RKO (cell line): ENCODE measurements around the gene GOLGA6L2.
"Not testable (repeated sequence)": the region's sequence is repeated elsewhere in the genome, so short reads cannot be mapped to it uniquely, and the experiment has no call there.

Experiments used
- DNase-seq: peaks from one replicate; pipeline ENCODE4 v3.0.0-alpha.2; 2016; ENCODE audit warnings: low spot score

Gene GOLGA6L2

DNA sequence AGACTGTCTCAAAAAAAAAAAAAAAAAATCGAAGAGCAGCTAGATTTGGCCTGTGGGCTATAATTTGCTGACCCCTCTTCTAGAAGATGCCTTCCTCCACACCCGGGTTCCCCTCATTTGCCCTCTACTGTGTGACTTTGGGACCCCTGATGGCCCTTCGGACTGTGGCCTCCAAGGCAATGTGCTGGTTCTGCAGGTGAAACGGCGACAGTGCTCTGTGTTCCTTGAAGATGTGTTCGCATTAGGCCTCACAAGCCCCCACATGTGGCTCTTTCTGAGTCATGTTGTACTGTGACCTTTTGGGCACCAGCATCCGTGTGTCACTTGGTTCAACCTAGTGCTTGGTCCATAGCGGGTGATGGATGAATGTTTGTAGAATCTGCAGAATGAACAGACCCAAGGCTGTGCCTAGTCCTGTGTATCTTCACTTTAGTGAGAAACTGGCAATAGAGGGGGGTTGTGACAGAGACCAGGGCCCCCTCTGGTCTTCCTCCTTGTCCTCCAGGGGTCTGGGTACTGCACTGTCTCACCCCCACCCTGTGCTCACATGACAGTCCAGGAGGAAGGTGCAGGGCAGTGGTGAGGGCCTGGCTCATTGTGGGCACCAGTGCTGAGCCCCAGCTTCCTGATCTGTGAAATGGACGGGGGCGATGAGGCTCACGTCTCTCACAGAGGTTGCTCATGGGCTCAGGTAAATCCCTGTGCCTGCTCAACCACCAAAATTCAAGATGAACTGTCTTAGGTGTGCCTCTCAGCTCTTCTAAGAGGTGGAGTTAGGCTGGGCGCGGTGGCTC lies 22.7 kb downstream of the GOLGA6L2 start:
- no peak for DNase-seq

DNA sequence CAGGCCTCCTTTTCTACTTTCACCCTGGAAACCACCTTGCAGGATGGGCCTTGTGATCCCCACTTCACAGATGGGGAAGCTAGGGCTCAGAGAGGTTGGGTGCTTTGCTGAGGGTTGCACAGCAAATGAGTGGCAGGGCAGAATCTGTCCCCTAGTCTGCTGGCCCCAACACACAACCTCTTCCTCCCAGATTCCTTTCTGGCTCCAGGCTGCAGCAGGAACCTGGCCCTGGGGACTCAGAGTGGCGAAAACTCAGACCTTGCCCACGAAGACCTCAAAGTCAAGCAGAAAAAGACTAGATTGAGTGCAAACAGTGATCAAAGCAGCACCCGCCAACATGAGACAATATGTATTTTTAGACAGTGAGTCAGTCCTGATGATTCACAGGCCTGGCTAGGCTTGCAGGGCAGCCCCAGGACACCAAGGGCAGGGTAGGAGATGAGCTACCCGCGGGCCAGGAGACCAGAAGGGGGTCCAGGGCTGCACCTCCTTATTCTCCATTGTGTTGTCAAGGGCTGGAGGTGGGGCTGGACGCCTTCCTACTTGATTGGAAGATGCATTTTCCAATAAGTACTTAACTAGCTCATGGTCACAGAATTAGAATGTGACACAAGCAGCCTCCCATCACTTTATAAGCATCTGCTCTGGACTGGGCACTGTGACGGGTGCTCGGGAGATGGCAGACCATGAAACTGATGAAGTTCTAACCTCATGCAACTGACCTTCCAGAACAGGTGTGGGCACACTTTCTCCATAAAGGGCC lies 23.9 kb downstream of the GOLGA6L2 start:
- peak; percentile 2 for DNase-seq

DNA sequence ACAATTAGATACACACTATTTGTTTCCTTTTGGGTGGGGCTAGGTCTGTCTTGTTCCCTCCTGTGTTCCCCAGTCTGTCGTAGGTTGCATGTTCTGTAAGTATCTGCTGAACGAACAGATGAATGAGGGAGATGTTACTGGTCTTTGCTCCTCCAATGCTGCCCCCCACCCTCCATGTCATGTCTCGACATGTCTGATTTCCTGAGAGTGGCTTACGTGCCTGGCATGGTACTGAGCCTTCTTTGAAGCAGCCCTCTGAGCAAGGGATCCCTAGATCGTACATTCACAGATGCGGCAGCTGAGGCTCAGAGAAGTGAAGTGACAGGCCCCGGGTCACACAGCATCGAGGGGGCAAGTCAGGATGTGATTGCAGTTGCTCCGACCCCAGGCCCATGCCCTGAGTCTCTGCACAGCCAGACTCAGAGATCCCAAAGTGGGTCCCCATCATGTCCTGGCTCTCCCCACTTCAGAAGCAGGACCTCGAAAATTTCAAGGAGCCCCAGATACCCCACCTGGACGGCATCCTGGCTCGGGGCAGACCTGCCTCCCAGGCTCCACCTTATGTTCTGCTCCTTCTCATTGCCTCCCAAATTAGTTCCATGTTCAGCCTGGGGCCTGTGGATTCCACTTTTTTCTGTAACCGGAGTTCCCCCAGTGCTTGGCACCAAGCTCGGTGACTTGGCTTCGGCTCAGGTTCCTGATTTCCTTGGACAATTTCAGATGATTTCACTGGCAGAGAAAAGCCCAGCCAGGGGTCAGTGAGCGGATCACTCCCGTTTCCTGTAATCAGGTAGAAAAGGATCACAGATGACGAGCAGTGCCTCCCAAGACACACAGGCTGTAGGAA lies 24.7 kb downstream of the GOLGA6L2 start:
- DNase-seq: peak; percentile 3

DNA sequence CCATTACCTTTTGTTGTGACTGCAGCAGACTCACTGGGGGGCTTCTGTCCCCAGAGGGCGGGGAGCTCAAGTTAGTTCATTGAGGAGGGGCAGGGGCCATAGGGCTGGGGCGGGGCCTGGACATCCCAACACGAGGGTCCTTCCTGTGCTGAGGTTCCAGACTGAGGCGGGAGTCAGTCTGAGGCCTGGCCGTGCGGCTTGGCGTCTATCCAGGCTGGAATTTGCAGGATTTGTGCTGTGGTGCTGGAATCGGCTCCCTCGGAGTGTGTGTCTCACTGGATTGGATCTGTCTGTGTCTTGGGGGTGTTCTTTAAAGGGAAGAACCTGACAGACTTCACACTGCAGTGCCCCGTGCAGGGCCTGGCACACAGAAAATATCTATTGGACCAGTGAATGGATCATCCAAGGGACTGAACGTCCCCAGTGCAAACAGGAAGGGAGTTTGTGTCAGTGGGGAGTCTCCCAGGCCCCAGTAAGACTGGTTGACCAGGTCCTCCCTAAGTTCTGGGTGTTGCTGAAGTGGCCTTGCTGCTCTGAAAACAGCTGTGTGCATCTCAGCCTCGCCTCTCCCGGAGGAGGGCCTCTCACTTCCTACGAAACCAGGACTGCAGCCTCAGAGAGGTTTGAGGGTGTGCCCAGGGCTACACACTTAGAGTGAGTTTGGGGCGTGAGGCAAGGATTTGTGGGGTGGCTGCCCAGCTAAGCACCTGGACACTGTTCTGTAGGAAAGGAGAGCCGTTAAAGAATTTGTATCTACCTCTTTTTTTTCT lies 26.1 kb downstream of the GOLGA6L2 start:
- DNase-seq: no peak

DNA sequence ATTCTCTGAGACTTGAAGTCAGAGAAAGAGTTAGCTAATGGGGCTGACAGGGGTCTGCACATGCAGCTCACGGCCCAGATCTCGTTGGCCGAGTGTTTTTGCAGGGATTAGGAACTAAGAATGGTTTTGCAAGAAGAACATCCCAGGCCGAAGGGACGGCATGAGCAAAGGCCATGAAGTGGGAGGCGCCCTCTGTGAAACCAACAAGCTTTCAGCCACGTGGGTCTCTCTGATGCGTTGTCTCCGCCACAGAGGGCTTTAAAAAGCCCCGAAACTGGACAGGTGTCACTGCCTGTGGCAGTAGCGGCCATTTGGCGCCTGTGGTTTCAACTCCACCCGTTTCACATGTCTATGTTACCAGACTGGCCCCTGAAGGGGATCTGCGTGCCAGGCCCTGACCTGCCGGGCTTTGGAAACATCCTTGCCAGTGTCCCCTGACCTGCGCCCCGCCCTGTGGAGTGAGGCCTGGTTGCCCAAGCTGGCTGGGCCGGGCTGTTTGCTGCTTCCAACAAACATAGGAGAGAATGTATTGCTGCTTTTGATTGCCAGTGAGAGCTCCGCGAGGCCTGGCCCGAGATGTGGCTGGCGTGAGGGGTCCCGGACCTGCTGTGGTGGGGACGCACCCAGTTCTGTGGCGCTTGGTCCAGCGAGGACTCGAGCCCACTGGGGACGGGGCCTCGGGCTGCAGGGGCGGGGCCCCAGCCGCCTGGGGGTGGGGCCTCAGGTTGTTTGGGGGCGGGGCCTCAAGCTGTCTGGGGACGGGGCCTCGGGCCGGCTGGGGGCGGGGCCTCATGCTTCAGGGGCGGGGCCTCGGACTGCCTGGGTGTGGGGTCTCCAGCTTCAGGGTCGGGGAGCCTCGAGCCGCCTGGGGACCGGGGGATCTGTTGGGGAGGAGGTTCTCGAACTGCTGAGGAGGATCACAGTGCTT lies 30.4 kb downstream of the GOLGA6L2 start:
- DNase-seq: no peak

DNA sequence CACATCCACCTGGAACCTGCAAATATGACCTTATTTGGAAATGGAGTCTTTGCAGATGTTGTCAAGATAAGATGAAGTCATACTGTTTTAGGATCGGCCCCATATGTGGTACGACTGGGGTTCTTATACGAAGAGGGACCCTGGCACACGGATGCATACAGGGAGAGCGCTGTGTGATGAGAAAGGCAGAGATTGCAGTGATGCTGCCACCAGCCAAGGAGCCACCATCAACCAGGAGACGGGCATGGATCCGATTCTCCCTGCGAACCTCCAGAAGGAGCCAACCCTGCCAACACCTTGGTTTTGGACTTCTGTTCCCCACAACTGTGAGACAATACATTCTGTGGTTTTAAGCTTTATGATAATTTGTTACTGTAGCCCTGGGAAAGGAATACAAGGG lies 31.2 kb downstream of the GOLGA6L2 start:
- not testable (repeated sequence) for DNase-seq

DNA sequence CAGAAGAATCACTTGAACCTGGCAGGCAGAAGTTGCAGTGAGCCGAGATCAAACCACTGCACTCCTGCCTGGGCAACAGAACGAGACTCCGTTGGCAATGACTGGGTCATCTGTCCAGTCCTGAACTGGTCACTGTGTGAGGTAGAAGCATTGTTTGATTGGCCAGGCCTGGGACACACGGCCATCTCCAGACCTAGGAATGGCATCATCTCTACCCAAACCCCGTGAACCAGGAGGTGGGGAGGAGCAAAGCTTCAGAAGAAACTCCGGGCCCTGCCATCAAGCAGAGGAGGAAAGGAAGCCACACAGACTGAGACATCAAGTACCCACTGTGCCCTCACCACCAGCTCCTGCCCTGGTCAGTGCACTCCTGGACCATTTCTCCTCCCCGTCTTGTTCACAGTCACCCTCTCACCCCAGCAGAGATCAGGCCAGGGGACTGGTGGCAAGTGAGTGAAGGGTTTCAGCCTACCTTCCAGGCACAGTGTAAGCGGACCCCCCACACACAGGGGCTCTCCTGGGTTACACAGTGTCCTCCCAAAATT lies 31.6 kb downstream of the GOLGA6L2 start:
- DNase-seq: no peak

DNA sequence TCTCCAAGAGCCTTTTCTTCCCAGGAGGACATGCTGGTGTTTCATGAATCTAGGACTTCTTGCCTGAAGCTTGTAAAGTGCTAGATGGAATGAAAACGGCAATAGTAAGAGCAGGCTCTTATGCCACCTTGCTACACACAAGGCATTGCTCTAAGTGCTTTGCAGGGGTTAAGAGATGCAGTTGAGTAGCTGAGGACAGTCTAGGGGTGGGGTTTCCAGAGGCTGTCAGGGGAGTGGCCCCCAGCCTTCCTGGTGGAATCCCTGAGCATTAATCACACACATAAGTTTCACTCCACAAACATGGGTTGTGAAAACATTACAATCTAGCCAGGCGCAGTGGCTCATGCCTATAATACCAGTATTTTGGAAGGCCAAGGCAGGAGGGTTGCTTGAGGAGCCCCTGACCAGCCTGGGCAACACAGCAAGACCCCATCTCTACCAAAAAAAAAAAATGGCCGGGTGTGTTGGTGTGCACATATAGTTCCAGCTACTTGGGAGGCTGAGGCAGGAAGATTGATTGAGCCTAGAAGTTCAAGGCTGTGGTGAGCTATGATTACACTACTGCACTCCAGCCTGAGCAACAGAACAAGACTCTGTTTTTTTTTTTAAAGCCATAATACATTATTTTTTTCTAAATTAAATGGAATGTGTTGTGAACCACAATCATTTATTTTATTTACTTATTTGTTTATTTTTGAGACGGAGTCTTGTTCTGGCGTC lies 34.0 kb downstream of the GOLGA6L2 start:
- not testable (repeated sequence) for DNase-seq

DNA sequence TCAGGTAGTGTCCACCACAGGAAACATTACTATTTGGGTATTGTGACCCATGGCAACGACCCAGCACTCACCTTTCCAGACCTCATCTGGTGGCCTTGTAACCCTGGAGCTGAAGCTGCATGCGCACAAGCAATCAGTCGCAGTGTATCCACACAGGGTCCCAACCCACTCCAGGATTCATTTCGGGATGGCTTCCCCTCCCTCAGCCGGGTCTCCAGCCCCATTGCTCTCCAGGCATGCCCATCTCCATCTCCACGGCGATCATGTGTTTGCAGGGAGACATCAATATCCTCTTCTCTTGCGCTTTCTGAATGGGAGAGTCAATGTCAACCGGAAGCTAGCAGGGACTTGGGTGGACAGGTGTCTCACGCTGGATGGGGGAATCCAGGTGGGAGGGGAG lies 35.2 kb downstream of the GOLGA6L2 start:
- DNase-seq: no peak

DNA sequence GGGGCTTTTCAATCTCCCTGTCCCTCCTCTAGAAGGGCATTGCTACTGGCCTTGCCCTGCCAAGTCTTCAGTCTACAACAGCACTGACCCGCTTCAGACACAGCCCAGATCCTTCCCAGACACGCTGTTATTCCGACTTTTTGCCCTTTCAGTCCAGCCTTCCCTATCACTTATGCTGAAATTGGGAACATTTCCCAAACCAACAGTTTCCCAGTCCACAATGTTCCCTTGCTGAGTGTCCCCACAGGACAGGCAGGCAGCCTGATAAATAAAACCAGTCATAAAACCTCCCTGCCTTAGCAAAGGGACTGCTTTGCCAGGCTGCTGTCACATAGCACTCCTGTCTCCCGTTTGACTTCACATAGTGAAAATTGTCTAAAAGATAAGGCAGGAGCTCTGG lies 43.5 kb downstream of the GOLGA6L2 start:
- DNase-seq: no peak

DNA sequence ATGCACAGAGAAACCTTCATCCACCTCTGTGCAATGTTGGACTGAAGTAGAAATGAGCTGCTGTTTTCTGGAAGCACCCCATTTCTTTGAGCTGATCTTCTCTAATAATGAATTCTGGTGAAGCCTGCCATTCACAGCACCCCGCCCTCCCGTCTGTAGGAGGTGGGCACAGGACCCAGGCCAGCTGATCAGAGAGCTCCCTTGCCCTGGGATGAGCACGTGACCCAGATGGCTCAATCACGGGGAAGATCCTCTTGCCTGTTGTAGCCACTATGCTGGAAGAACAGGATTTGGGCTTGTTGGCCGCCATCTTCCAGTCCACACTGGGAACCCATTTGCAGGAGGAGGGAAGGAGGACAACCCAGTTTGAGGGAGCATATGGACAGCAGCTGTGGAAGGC lies 44.5 kb downstream of the GOLGA6L2 start:
- no peak for DNase-seq

DNA sequence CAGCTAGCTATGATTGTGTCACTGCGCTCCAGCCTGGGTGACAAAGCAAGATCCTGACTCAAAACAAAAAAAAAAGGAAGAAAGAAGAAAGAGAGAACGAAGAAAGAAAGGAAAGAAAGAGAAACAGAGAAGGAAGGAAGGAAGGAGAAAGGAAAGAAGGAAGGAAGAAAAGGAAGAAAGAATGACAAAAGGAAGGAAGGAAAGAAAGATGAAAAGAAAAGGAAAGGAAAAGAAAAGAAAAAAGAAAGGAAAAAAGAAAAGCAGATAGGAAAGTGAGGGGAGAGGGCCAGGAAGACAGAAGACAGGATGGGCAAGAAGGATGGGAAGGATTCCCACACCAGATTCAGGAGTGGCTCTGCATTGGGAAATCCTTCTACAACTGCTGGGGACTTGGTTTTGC lies 44.9 kb downstream of the GOLGA6L2 start:
- DNase-seq: no peak

DNA sequence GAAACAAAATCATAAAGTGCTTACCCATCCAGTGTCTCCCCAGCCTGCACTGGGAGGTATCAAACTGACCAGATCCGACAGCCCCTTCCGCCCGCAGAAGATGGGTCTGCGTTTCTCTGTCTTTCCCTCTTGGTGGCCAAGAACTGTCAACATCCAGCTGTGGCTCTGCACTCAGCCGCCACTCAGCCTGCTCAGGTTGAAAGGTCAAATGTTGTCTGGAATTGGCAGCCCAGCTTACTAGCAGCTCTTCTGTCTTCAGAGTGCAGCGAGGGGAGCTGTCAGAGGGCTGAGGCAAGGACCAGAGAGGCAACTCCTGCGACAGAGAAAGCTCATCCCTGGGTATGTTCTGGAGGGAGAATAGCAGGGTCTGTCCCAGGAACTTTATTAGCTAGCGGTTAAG lies 45.4 kb downstream of the GOLGA6L2 start:
- no peak for DNase-seq

DNA sequence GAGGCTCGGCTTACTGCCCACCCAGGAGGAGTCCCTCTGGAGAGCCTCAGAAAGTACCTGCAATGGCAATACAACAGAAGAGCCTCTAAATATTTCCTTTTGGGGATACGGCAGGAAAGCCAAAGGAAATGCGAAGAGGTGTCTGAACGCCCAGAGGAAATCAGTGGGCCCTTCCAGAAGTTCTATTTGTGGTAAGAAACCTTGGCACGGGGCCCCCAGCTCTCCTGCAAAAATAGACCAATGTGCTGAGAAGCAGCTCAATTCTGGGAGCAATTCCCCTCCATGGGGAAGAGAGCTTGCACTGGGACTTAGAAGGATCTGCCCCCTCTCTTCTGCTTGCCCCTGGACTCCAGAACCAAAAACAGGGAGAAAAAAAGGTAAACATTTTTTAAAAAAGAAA lies 47.8 kb downstream of the GOLGA6L2 start:
- not testable (repeated sequence) for DNase-seq

DNA sequence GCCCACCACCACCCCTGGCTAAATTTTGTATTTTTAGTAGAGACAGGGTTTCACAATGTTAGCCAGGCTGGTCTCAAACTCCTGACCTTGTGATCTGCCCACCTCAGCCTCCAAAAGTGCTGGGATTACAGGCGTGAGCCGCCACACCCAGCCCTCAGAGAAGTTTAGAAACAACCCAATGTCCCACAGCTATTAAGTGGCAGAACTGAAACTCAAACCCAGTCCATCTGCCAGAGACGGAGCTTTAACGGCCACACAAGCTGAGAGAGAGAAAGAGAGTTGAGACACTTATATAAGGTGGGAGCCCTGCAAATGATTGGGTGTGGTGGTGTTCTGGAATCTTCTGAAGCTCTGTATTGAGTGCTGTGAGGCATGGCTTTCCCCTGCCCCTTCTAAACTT lies 48.7 kb downstream of the GOLGA6L2 start:
- DNase-seq: not testable (repeated sequence)

DNA sequence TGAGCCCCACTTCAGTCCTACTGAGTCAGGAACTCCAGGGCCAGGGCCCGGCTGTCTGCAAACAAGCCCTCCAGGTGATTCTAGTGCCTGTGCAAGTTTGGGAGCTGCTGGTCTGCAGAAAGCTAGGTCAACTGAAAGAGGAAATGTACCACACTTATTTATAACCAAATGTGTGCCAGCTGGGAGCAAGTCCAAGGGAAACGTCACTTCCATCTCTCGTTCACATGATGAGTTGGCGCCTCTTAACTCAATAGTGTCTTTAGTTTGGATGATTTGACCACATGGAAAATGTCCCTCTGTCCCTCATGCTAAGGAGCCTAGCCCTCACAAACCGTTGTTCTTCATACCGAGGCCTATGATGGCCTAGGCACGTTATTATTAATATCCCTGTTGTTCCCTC lies 49.3 kb downstream of the GOLGA6L2 start:
- DNase-seq: no peak

DNA sequence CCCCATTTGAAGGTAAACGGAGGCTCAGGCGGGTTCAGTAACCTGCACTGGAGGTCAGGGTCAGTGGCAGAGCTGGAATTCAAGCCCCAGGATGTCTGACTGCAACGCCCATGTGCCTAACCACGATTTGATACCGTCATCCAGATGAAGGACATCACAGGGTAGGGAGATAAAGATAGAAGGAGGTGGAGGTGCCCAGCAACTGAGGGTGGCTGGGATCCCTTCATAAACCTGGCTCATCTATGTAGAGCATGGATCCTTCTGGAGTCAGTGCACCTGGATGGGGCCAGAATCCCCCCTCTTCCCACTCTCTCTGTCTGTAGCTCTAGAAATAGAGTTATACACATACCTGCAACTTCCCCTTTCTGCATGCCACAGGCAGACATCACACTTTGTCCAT lies 51.2 kb downstream of the GOLGA6L2 start:
- no peak for DNase-seq

DNA sequence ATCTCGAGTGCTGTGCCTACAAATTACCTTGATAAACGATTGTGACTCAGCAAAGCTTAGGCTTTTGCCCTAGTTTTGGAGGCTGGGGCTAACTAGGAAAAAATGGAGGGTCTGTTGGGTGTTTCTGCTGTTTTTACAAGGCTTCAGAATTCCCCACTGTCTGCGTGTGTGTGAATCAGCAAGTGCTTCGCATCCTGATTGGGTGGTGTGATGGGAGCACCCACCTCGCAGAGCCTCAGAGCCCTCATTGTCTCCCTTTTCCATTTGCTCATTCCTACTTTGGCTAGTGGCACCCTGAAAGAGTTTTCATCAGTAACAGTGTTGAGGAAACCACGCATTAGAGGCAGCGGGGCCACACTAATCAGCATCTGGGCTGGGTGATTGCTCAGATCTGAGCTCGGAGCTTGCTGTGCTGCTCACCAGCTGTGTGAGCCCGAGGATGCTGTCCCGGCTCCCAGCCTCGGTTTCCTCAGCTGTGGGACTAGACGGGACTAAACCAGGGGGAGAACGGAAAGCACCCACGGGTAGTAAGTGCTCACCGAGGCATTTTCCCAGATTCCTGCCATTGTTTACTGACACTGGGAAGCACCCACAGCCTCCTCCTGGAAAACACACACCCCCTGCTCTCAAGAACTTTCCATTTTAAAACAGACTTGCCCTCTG lies 51.9 kb downstream of the GOLGA6L2 start:
- no peak for DNase-seq
